HG02678 (cell line): ENCODE measurements around the gene GZMM.
"Not testable (repeated sequence)": the region's sequence is repeated elsewhere in the genome, so short reads cannot be mapped to it uniquely, and the experiment has no call there.

ENCODE experiments used
- ATAC-seq: cut with Tn5 transposase; IDR thresholded peaks from one replicate; pipeline ENCODE4 v1.9.1; 2021; ENCODE audit warnings: mild to moderate bottlenecking, moderate library complexity; ENCODE audit not compliant: unreplicated experiment

Gene GZMM

DNA sequence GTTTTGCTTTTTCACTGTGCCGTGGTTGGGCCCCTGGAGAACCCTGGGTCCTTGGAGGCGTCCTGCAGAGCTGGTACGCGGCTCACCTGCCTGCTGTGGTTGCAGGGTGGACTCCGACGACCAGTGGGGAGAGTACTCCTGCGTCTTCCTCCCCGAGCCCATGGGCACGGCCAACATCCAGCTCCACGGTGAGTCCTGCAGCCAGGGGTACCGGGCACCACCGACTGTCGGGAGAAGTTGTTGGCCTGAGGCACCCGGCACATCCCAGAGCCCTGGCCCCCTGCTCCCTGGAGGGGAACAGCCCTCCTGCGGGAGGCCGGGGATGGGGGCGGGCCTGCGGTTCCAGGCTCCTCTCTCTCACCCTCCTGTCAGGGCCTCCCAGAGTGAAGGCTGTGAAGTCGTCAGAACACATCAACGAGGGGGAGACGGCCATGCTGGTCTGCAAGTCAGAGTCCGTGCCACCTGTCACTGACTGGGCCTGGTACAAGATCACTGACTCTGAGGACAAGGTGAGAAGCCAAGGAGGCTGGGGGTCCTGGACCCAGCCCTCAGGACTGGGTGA lies 36.5 kb downstream of the GZMM start:
- ATAC-seq = no peak

DNA sequence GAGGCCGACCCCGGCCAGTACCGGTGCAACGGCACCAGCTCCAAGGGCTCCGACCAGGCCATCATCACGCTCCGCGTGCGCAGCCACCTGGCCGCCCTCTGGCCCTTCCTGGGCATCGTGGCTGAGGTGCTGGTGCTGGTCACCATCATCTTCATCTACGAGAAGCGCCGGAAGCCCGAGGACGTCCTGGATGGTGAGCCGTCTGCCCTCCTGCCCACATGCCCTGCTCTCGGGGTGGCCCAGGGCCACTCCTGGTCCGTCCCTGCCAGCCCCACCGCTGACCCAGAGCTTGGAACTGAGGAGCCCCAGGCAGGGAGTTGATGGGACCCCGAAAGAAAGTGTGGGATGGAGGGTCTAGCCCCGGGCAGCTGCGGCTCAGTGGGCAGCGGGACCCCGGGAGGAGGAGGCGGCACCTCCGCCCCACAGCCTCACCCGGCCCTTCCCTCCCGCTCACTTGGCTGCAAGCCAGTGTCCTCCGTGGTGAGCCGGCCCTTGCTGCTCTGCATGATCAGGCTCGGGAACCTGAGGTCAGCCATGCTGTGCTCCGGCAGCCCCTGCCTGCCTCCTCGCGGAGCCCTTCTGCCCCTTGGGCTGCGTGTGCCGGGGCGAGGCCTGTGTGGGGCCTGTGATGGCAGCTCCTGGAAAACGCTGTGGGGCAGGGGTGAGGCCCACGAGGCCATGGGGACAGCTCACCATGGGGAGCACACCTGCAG lies 37.7 kb downstream of the GZMM start:
- ATAC-seq = no peak

DNA sequence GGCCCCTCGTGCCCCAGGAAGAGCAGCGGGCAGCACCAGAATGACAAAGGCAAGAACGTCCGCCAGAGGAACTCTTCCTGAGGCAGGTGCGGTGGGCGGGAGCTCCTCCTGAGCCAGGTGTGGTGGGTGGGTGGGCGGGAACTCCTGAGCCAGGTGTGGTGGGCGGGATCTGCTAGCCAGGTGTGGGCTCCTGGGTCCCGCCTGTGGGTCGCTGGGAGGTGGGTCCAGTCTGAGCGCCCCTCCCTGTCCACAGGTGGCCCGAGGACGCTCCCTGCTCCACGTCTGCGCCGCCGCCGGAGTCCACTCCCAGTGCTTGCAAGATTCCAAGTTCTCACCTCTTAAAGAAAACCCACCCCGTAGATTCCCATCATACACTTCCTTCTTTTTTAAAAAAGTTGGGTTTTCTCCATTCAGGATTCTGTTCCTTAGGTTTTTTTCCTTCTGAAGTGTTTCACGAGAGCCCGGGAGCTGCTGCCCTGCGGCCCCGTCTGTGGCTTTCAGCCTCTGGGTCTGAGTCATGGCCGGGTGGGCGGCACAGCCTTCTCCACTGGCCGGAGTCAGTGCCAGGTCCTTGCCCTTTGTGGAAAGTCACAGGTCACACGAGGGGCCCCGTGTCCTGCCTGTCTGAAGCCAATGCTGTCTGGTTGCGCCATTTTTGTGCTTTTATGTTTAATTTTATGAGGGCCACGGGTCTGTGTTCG lies 38.8 kb downstream of the GZMM start:
- no peak for ATAC-seq

DNA sequence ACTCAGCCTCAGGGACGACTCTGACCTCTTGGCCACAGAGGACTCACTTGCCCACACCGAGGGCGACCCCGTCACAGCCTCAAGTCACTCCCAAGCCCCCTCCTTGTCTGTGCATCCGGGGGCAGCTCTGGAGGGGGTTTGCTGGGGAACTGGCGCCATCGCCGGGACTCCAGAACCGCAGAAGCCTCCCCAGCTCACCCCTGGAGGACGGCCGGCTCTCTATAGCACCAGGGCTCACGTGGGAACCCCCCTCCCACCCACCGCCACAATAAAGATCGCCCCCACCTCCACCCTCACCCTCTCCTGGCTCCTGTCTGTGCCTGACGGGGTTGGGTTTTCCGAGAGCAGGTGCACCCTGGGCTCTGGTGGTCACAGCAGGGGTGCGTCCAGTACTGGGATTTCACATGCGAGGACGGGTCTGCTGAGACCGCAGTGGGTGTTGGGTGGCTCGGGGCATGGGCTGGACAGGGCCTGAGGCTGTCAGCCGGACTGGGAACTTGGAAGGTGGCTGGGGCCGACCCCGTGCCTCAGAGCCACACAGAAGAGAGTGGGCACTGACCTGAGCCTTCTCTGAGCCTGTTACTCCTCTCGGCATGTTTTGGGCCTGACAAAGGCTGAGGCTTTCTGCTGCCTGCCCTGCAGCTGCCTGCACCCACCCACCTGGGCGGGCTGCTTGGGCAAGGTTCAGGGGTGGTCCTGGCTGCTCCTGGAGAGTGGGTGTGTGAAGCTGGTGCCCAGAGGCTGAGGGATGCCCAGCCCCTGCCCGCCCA lies 39.5 kb downstream of the GZMM start:
- no peak for ATAC-seq

DNA sequence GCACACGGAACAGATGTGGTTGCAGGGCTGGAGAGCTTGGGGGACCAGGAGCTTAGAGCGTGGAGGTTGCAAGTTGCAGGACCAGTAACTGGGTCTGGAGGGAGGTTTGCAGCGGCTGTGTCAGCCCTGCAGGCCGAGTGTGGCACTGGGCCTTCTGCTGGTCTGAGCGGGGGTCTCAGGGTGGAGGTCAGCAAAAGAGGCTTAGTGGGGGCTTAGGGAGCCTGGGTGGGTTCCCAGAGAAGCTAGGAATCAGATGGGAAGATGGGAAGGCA lies 40.1 kb downstream of the GZMM start:
- ATAC-seq = no peak

DNA sequence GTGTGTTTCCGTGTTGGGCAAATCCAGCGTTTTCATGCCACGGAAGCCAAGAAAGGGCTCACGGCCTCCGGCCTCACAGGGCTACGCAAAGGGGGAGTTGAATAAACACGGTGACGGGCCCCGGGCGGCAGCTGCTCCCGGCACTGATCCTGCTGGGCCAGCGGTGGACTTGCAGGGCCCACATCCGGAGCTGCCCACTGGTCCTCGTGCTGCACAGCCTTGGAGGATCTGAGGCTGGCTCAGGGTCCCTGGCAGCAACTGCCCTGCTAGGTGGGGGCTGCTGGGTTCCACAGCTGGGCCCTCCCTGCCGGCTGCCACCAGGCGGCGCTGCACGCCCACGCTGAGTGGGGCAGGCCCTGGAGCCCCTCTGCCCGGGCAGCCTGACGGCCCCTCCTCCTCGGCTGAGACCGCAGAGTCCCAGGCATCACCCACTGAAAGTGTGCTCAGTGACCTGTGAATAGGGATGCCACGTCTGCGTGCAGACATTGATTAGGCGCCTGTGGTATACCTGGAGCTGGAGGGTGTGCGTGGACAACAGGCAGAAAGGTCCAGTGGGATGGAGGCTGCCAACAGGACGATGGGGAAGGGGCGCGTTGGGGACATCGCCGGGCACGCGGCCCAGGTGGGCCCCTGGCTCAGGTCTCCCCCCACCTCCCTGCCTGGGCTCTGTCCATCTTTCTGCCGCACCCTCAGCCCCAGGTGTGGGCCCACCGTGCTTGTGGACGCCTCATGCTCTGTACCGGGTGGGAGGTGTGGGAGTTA lies 40.6 kb downstream of the GZMM start:
- ATAC-seq = no peak

DNA sequence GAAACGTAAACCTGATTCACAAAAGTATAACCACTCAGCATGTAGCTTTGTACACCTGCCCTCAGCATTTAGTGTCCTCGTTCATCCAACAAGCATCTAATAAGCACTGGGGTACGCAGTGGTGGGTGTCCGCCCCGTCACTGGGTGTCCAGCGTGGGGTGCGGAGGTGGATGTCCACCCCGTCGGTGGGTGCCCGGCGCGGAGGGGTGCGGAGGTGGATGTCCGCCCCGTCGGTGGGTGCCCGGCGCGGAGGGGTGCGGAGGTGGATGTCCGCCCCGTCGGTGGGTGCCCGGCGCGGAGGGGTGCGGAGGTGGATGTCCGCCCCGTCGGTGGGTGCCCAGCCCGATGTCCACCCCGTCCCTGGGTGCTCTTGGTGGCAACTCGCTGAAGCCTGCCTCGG lies 41.3 kb downstream of the GZMM start:
- ATAC-seq = not testable (repeated sequence)

DNA sequence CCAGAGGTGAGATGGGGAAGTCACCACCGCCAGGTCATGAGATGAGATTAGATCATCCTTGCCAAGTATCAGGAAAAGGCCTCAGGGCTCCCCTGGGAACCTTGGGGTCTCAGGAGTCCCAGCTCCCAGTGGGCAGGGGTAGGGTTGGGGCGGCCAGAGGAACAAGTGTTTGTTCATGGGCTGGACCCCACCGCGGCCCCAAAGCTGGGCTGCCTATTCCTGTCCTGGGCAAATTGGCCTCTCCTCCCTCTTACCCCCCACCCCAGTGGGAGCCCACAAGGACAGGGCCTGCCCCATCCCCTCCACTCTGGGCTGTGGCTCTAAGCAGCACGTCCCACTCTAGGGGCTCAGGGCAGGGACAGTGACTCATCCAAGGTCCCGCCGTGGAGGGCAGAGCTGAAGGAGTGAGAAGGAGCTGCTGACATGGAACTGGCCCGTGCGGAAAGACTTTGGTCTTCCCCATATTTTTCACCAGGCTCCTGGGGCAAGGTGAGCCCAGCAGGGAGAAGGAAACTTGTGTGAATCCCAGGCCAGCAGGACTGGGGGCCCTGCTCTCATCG lies 41.8 kb downstream of the GZMM start:
- no peak for ATAC-seq

DNA sequence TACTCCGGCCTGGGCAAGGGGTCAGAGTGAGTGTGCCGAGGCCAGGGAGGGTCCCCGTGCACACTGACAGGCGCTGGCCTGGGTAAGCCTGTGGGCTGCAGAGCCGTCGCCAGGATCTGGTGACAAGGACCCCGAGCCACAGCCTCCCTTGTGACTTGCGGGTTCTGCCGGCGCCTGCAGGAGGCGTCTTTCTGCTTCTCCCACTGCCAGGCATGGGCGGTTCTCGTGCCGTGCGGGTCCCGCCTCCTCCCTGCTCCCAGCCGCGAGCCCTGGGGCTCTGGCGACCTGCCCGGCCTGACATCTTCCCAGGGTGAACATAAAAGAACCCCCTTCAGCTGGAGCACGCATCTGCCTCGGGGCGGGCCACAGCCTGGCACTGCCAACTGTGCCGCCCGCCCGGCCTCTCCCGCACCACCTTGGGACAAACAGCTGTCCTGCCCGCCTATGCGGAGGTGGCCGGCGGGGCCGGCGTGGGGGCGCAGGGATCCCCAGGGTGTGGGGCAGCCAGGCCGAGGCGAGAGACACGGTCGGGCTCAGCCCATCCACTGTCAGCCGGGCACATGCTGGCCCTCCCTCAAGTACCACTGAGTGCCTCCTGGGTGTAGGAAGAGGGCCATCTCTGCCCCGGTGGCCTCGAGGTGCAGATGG lies 44.4 kb downstream of the GZMM start:
- no peak for ATAC-seq

DNA sequence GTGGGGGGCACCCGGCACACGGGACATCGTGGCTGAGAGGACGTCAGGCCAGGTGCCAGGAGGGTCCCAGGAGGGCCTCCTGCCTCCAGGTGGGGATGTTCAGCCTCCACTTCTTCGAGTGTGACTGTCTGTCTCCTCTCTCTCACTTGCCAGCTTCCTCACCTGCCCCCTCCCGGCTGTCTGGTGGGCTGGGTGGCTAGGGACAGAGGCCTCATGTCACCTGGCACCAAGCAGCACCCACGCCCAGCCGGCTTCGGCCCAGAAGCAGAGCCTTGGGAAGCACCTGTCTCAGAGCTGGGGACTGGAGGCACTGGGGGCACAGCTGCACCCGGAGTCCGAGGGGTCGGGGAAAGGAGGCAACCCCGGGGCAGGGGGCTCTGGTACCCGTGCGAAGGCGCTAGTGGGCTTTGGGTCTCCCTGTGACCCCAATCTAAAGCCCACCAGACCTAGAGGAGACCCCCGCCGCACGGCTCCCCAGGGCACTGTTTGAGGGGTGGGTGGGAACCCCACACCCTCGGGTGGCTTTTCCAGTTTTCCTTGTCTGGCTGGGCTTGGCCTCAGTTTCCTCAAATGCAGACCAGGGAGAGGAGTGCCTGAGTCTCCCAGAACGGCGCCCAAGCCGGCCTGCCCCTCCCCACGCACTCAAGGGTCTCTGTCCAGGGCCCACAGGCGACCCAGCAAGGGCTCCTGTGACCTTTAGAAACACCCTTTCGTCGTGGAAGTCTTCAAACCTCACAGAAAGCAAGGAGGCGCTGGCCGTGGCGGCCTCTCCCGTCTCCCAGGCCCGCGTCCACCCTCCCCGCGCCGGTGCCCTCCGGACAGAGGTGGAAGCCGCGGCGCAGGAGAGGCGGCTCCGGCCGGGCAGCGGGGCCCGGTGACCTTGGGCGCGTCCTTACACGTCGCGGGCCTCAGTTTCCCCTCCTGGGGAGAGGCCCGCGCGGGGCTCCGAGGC lies 45.2 kb downstream of the GZMM start:
- ATAC-seq = no peak

DNA sequence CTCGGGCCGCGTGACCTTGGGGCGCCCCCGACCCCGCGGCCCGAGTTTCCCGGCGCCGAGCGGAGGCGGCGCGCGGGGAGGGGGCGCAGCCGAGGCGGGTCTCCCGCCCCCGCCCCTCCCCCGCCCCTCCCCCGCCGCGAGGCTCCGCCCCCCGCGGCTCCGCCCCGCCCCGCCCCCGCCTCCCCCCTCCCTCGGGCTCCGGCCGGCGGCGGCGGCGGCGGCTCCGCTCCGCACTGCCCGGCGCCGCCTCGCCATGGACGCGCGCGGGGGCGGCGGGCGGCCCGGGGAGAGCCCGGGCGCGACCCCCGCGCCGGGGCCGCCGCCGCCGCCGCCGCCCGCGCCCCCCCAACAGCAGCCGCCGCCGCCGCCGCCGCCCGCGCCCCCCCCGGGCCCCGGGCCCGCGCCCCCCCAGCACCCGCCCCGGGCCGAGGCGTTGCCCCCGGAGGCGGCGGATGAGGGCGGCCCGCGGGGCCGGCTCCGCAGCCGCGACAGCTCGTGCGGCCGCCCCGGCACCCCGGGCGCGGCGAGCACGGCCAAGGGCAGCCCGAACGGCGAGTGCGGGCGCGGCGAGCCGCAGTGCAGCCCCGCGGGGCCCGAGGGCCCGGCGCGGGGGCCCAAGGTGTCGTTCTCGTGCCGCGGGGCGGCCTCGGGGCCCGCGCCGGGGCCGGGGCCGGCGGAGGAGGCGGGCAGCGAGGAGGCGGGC lies 46.0 kb downstream of the GZMM start, which contains the start of gene HCN2:
Gene HCN2, plus strand, starts transcription at position 189 of the 703 bp plus-strand sequence. Its CDS starts 65 bp downstream, at position 254.
- ATAC-seq = no peak

DNA sequence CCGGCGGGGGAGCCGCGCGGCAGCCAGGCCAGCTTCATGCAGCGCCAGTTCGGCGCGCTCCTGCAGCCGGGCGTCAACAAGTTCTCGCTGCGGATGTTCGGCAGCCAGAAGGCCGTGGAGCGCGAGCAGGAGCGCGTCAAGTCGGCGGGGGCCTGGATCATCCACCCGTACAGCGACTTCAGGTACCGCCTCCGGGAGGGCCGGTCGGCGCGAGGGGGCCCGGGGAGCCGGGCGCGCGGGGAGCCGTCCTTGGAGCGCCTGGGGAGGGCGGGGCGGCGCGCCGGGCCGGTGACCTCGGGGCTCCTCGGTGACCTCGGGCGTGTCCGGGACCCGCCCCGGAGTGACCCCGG lies 46.5 kb downstream of the GZMM start:
- ATAC-seq = no peak

DNA sequence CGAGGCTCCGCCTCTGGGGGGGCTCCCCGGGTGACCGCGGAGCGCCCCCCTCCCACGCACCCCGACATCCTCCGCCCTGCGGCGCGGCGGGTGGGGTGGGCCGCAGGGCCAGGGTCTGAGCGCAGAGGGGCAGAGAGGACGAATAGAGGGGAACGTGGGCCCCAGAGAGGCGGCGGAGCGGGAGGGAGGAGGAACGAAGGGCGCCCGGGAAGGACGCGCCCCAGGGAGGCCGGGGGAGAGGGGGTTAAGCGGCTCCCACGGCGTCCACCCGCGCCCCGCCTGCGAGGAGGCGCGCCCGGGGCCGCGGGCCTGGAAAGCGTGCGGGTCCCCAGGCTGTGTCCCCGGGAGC lies 46.9 kb downstream of the GZMM start:
- ATAC-seq = no peak

DNA sequence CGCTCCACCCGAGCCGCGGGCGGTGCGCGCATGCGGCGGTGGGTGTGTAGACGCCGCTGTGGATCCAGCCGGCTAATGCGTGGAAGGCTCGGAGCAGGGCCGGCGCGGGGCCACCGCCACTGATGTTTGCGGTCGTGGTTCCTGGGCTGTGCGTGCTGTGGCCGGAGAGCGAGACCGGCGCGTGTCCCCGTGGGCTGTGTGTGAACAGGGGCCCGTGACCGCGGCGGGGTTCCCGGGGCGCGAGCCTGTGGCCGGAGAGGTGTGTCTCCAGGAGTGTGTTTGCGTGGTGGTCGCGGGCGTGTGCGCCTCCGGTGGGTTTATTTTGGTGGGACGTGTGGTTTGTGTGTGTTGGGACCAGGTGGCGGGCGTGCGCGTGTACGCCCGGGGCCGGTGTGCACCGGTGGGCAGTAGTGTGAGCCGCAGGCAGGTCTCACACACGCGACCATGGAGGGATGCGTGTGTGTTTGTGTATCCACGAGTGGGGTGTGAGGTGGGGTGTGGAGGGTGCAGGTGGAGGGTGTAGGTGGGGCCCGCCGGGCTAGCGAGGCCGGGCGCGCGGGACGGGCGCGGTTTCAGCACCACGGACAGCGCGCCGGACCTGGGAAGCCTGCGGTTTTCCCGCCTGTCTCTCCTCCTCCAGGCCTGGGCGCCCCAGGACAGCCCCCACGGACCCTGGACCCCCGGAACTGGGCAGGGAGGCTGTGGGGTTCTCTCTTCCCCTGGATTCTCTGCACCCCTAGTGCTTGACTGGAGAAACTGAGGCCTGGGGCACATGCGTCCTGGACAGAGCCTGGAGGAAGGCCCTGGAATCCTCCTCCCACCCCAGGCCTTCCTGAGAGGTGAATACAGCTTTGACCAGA lies 47.5 kb downstream of the GZMM start:
- ATAC-seq = no peak

DNA sequence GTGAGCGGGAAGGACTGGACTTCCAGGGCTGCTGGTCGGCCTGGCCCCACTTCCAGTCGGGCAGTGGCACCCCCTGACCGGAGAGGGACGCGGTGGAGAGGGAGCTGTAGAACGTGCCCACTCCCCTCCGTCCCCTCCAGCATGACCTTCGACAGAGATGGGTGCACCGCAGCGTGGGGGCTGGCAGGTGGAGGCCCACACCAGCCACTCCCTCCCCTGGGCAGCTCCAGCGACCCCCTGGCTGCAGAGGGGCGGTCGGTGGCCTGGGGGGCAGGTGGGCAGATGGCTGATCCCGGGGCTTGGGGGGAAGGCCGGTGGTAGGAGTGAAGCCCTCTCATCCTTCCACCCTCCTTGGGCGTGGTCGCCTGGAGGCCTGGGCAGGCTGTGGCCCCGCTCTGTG lies 48.2 kb downstream of the GZMM start:
- no peak for ATAC-seq

DNA sequence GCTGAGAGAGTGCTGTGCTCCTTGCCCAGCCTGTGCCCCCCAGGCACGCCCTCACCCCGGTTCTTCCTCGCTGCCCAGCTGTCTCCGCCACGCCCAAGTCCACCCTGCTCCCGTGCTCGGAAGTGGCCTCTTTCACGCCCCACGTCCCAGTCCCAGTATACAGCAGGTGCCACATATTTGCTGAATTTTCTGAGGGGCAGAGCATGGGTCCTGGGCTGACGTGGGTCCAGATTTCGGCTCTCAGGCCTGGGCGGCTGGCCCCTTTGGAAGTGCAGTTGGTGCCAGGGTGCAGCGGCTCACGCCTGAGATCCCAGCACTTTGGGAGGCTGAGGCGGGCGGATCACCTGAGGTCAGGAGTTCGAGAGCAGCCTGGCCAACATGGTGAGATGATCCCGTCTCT lies 49.2 kb downstream of the GZMM start:
- ATAC-seq = no peak

DNA sequence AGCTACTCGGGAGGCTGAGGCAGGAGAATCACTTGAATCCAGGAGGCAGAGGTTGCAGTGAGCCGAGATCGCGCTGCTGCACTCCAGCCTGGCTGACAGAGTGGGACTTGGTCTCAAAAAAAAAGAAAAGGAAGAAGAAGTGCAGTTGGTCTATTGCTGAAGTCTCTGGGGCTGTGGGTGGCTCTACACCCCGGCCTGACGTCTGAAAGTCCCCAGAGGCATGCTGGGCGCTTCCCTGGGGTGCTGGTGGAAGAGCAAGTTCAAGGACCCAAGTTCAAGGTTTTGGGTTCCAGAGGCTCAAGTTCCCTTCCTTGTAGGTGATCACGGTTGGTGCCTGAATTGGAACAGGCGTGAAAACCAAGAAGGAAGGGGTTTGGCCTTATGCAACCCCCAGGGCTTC lies 49.7 kb downstream of the GZMM start:
- ATAC-seq = no peak
